H1 (cell line): ENCODE data around the gene TMEM150B. TPM values are rescaled to one million over a fixed set of nuclear protein-coding genes. Genes with fewer than 3 reads are reported as not detected.

Source experiments
- CTCF ChIA-PET: fragments of 300-600 bp; sonication (Branson Sonifier 250); formaldehyde crosslinking; loops from one replicate; lab custom pipeline; 2021; ENCODE audit not compliant: partially characterized antibody; lab: Charles Lee
- POLR2A ChIA-PET: fragments of 300-600 bp; sonication (Branson Sonifier 250); formaldehyde crosslinking; loops from one replicate; lab custom pipeline; 2021; ENCODE audit warnings: inconsistent platforms; ENCODE audit not compliant: partially characterized antibody; lab: Charles Lee
- DNase-seq, 2 experiments: peaks; one replicate each; pipeline versions ENCODE4 v3.0.0 to v3.0.0-alpha.2; 2010 to 2022; ENCODE audit warnings: low spot score in 2 of 2, low read depth in 1 of 2, mixed read lengths in 1 of 2
- FAIRE-seq: peaks from 2 replicates; lab custom pipeline; 2011; peaks lifted over from hg19 to GRCh38; lab: Jason Lieb, UNC
- H2AFZ ChIP-seq: 2 replicates; pipeline ENCODE4 v1.8.1; 2012; ENCODE audit warnings: low read length, inconsistent platforms
- H2AK5ac ChIP-seq: 2 replicates; pipeline ENCODE4 v1.6.1; 2013; ENCODE audit warnings: low read depth, low read length
- H2BK120ac ChIP-seq: replicated peaks from 2 replicates; pipeline ENCODE3; 2013; ENCODE audit warnings: low read depth, low read length, inconsistent platforms
- H2BK12ac ChIP-seq: 2 replicates; pipeline ENCODE4 v1.6.1; 2013; ENCODE audit warnings: low read depth, low read length
- H2BK15ac ChIP-seq: 2 replicates; pipeline ENCODE4 v1.6.1; 2013; ENCODE audit warnings: low read length
- H2BK20ac ChIP-seq: 2 replicates; pipeline ENCODE4 v1.6.1; 2013; ENCODE audit warnings: low read length
- H2BK5ac ChIP-seq: 2 replicates; pipeline ENCODE4 v1.6.1; 2013; ENCODE audit warnings: low read depth, low read length
- H3K14ac ChIP-seq: 2 replicates; pipeline ENCODE4 v1.6.1; 2013; ENCODE audit warnings: inconsistent platforms; ENCODE audit not compliant: insufficient read length
- H3K18ac ChIP-seq: 2 replicates; pipeline ENCODE4 v1.6.1; 2013; ENCODE audit warnings: low read length; ENCODE audit errors: extremely low read depth
- H3K23ac ChIP-seq: 2 replicates; pipeline ENCODE4 v1.6.1; 2013; ENCODE audit warnings: inconsistent platforms; ENCODE audit not compliant: insufficient read length
- H3K23me2 ChIP-seq: 2 replicates; pipeline ENCODE4 v1.6.1; 2013; ENCODE audit warnings: low read depth, low read length
- H3K27ac ChIP-seq: 2 replicates; pipeline ENCODE4 v1.6.1; 2011; ENCODE audit warnings: low read depth, low read length, inconsistent platforms
- H3K27me3 ChIP-seq, 4 experiments: replicated peaks in 1 of 4; 1 replicate in 1 of 4; 2 replicates in 3 of 4; pipeline versions ENCODE4 v1.6.1 to v1.8.1; 2011 to 2013; ENCODE audit warnings: low read length in 3 of 4, mild to moderate bottlenecking in 3 of 4, inconsistent platforms in 2 of 4, mixed read lengths in 2 of 4, moderate library complexity in 1 of 4; ENCODE audit not compliant: control insufficient read depth in 3 of 4, insufficient read depth in 3 of 4; ENCODE audit errors: extremely low read depth in 1 of 4
- H3K36me3 ChIP-seq, 4 experiments: 2 replicates each; pipeline versions ENCODE4 v1.6.1 to v1.8.1; 2011 to 2013; ENCODE audit warnings: mild to moderate bottlenecking in 4 of 4, low read length in 3 of 4, moderate library complexity in 2 of 4, control low read depth in 1 of 4, inconsistent platforms in 1 of 4; ENCODE audit not compliant: insufficient read depth in 4 of 4, control insufficient read depth in 2 of 4
- H3K4ac ChIP-seq: replicated peaks from 2 replicates; pipeline ENCODE3; 2013; ENCODE audit warnings: low read length, low read depth, mixed read lengths, inconsistent platforms; ENCODE audit not compliant: insufficient read length
- H3K4me1 ChIP-seq, 4 experiments: replicated peaks in 1 of 4; 1 replicate in 1 of 4; 2 replicates in 3 of 4; pipeline versions ENCODE4 v1.6.1 to v1.8.1; 2011 to 2013; ENCODE audit warnings: low read length in 3 of 4, inconsistent platforms in 2 of 4, mixed read lengths in 1 of 4; ENCODE audit not compliant: insufficient read depth in 4 of 4, control insufficient read depth in 3 of 4
- H3K4me2 ChIP-seq, 2 experiments: 2 replicates each; pipeline versions ENCODE4 v1.6.1 to v1.8.1; 2011 to 2013; ENCODE audit warnings: low read depth in 2 of 2, low read length in 2 of 2, control low read depth in 1 of 2, inconsistent platforms in 1 of 2, mild to moderate bottlenecking in 1 of 2; ENCODE audit not compliant: insufficient read depth in 1 of 2
- H3K4me3 ChIP-seq, 4 experiments: fragments of 200-600, 300-600 bp in 1 of 4; sonication (generic), shearing (Covaris generic), sonication (Bioruptor Twin) in 1 of 4; 2 replicates each; pipeline versions ENCODE4 v1.5.1 to v1.8.1; 2011 to 2016; ENCODE audit warnings: low read length in 4 of 4, low read depth in 3 of 4, control low read depth in 2 of 4, inconsistent platforms in 2 of 4, mild to moderate bottlenecking in 2 of 4, mixed read lengths in 1 of 4, moderate library complexity in 1 of 4; ENCODE audit not compliant: insufficient read depth in 2 of 4; ENCODE audit errors: extremely low read depth in 1 of 4
- H3K56ac ChIP-seq: replicated peaks from 2 replicates; pipeline ENCODE3; 2013; ENCODE audit warnings: low read depth, mild to moderate bottlenecking, mixed read lengths, low read length, inconsistent platforms; ENCODE audit not compliant: insufficient read length
- H3K79me1 ChIP-seq: 2 replicates; pipeline ENCODE4 v1.6.1; 2013; ENCODE audit warnings: low read depth, low read length, control low read depth
- H3K79me2 ChIP-seq, 2 experiments: 2 replicates each; pipeline versions ENCODE4 v1.6.1 to v1.8.1; 2012 to 2013; ENCODE audit warnings: low read length in 2 of 2, mild to moderate bottlenecking in 2 of 2, inconsistent platforms in 1 of 2; ENCODE audit not compliant: insufficient read depth in 2 of 2, control insufficient read depth in 1 of 2
- H3K9ac ChIP-seq, 4 experiments: replicated peaks in 1 of 4; 1 replicate in 1 of 4; 2 replicates in 3 of 4; pipeline versions ENCODE4 v1.6.1 to v1.8.1; 2011 to 2013; ENCODE audit warnings: low read depth in 3 of 4, low read length in 3 of 4, control low read depth in 2 of 4, mild to moderate bottlenecking in 2 of 4, moderate library complexity in 2 of 4, inconsistent platforms in 1 of 4; ENCODE audit errors: extremely low read depth in 1 of 4
- H3K9me3 ChIP-seq, 2 experiments: 2 replicates each; pipeline versions ENCODE4 v1.6.1 to v1.8.1; 2012 to 2013; ENCODE audit warnings: mild to moderate bottlenecking in 2 of 2, moderate library complexity in 2 of 2, control low read depth in 1 of 2, inconsistent platforms in 1 of 2, low read depth in 1 of 2, low read length in 1 of 2, mixed read lengths in 1 of 2; ENCODE audit not compliant: insufficient read depth in 2 of 2
- H4K20me1 ChIP-seq, 2 experiments: replicated peaks in 1 of 2; 2 replicates each; pipeline versions ENCODE3 to v1.8.1; 2011 to 2013; ENCODE audit warnings: inconsistent platforms in 2 of 2, low read length in 2 of 2, mild to moderate bottlenecking in 1 of 2; ENCODE audit not compliant: insufficient read depth in 2 of 2, control insufficient read depth in 1 of 2
- H4K5ac ChIP-seq: 2 replicates; pipeline ENCODE4 v1.6.1; 2013; ENCODE audit warnings: low read length, low read depth, mixed read lengths, inconsistent platforms; ENCODE audit not compliant: insufficient read length
- H4K8ac ChIP-seq: 2 replicates; pipeline ENCODE4 v1.8.0; 2013; ENCODE audit warnings: mild to moderate bottlenecking, moderate library complexity, low read length, inconsistent platforms; ENCODE audit not compliant: insufficient read depth; ENCODE audit errors: extremely low read depth
- H4K91ac ChIP-seq: replicated peaks from 2 replicates; pipeline ENCODE3; 2013; ENCODE audit warnings: low read length, mixed read lengths, inconsistent platforms; ENCODE audit not compliant: insufficient read length
- ASH2L ChIP-seq: fragments of 200-600, 300-600 bp; sonication (generic); IDR thresholded peaks from one replicate; pipeline ENCODE4 v1.7.1; 2017; ENCODE audit warnings: low read length
- BRCA1 ChIP-seq: IDR thresholded peaks from 2 replicates; pipeline ENCODE4 v1.6.1; 2012; ENCODE audit warnings: low read depth, low read length, improper control_type of control experiment
- JUN ChIP-seq: IDR thresholded peaks from 2 replicates; pipeline ENCODE4 v1.6.1; 2011; ENCODE audit warnings: low read depth, mild to moderate bottlenecking, improper control_type of control experiment, low read length
- JUND ChIP-seq: IDR thresholded peaks from 2 replicates; pipeline ENCODE4 v1.6.1; 2011; ENCODE audit warnings: mild to moderate bottlenecking, improper control_type of control experiment, low read length
- KDM1A ChIP-seq: fragments of 200-600, 300-600 bp; sonication (generic); IDR thresholded peaks from 2 replicates; pipeline ENCODE4 v1.7.1; 2016; ENCODE audit warnings: mild to moderate bottlenecking, low read length, borderline replicate concordance
- KDM4A ChIP-seq: IDR thresholded peaks from one replicate; pipeline ENCODE4 v1.7.1; 2012; ENCODE audit warnings: low read depth, mild to moderate bottlenecking, moderate library complexity, low read length, inconsistent platforms; ENCODE audit not compliant: severe bottlenecking
- MAFK ChIP-seq: IDR thresholded peaks from 2 replicates; pipeline ENCODE4 v1.6.1; 2012; ENCODE audit warnings: low read depth, mild to moderate bottlenecking, improper control_type of control experiment, low read length
- NRF1 ChIP-seq: IDR thresholded peaks from 2 replicates; pipeline ENCODE4 v1.6.1; 2011; ENCODE audit warnings: mild to moderate bottlenecking, low read depth, low read length, improper control_type of control experiment
- POLR2AphosphoS5 ChIP-seq: IDR thresholded peaks from 2 replicates; pipeline ENCODE4 v1.6.1; 2011; ENCODE audit warnings: low read depth, low read length
- RXRA ChIP-seq: IDR thresholded peaks from 2 replicates; pipeline ENCODE4 v1.6.1; 2011; ENCODE audit warnings: low read depth, mild to moderate bottlenecking, low read length, moderate library complexity; ENCODE audit not compliant: insufficient read depth
- USF2 ChIP-seq: IDR thresholded peaks from 2 replicates; pipeline ENCODE4 v1.6.1; 2011; ENCODE audit warnings: low read length, improper control_type of control experiment
- WGBS, 2 experiments: shearing (Covaris generic) in 1 of 2; methylation state at CpG; one replicate each; pipeline versions ENCODE4 v1.1.6 to v1.1.7; 2013 to 2015; ENCODE audit warnings: low lambda C conversion rate in 2 of 2, mixed read lengths in 2 of 2, inconsistent platforms in 1 of 2, low coverage in 1 of 2, missing lambda C conversion rate in 1 of 2; ENCODE audit not compliant: insufficient replicate concordance in 2 of 2, insufficient coverage in 1 of 2, insufficient read length in 1 of 2; ENCODE audit errors: extremely low coverage in 1 of 2, missing lambda C conversion rate in 1 of 2; 5-methylcytosine and 5-hydroxymethylcytosine counted together
- polyA plus RNA-seq, 7 experiments: library from polyadenylated mRNA; depleted of rRNA in 3 of 7; stranded (reverse) in 5 of 7; unstranded in 2 of 7; fragments of >200 nt in 5 of 7; fragments of 200-250 nt in 2 of 7; gene quantifications; 1 replicate in 5 of 7; 2 replicates in 1 of 7; 4 replicates in 1 of 7; pipeline versions ENCODE4 v1.2.1 to v1.2.3, GENCODE V29; 2011 to 2013; ENCODE audit warnings: missing spikeins in 2 of 7, mixed read lengths in 2 of 7
- total RNA-seq: library from RNA; stranded (reverse); fragmentation: NEBNext Ultra II Directional; extraction: Animal tissue kit (Norgen Biotek cat#: 25700); gene quantifications from 2 replicates; pipeline ENCODE4 v1.2.1, GENCODE V29; 2021

Gene TMEM150B
- total and polyA plus RNA-seq, 2 of the 8 experiments (the other 6 are each of a cell fraction or from before 2014, with no cell fraction given): 0.41 to 0.91 TPM

GRCh38 chr19:55362990-55363716, 38.0 kb upstream of the TMEM150B start, which contains the start of gene GARIN5B:
Gene GARIN5B, minus strand, starts transcription at chr19:55363260. Its CDS starts 194 bp downstream, at chr19:55363066.
- no peak within 1 kb of the TSS for H3K27ac ChIP-seq
- no peak within 1 kb of the TSS for H2BK120ac ChIP-seq
- 89% methylated on average over 22 of the region's 27 CpGs; no CpG with 5 or more reads in 1 of the 2 experiments for WGBS, 2 experiments
- no peaks in the 10 kb centered on the region for H3K79me1 ChIP-seq
- H4K91ac ChIP-seq: no peak within 1 kb of the TSS
- DNase-seq (no peak), FAIRE-seq (no peak)
- H2BK15ac ChIP-seq: peak within 1 kb of the TSS; percentile 72; the same call in 1 of the 2 replicates
- peaks cover 0 to 12% (median 10%) of the 10 kb centered on the region in 4 experiments; a peak in 6 of 7 replicates for H3K27me3 ChIP-seq
- no peak within 1 kb of the TSS for H3K4me2 ChIP-seq
- POLR2A ChIA-PET: interaction anchor here (0.6 to 3.8 kb wide), 11 partner anchors 10 to 44 kb away, joined by 3 to 16 read pairs (median 5); partner anchors contain the start of genes KMT5C and TMEM190
- H2AFZ ChIP-seq: no peak within 1 kb of the TSS
- peak within 1 kb of the TSS; percentile 82; the same call in 1 of the 2 replicates for H2AK5ac ChIP-seq
- no peak within 1 kb of the TSS for H3K23ac ChIP-seq
- no peak within 1 kb of the TSS for H2BK20ac ChIP-seq
- no peak within 1 kb of the TSS; the same call in 1 of the 2 replicates for H3K18ac ChIP-seq
- H3K4me1 ChIP-seq: peaks cover 0 to 10% (median 8%) of the 10 kb centered on the region in 4 experiments; a peak in 6 of 7 replicates
- CTCF ChIA-PET: interaction anchor here (0.7 to 2.5 kb wide), 4 partner anchors 9 to 217 kb away, joined by 3 to 11 read pairs (median 4); no protein-coding TSS in a partner anchor
- H3K79me2 ChIP-seq: no peaks in the 10 kb centered on the region
- H2BK5ac ChIP-seq: no peak within 1 kb of the TSS; the same call in 1 of the 2 replicates
- H2BK12ac ChIP-seq: peak within 1 kb of the TSS; percentile 50; the same call in 1 of the 2 replicates
- no peaks in the 10 kb centered on the region for H3K36me3 ChIP-seq
- H3K4me3 ChIP-seq: no peak within 1 kb of the TSS
- no peaks in the 10 kb centered on the region for H3K23me2 ChIP-seq
- H3K9me3 ChIP-seq: no peaks in the 10 kb centered on the region
- peak within 1 kb of the TSS; percentile 96 for H4K8ac ChIP-seq
- H3K56ac ChIP-seq: no peak within 1 kb of the TSS
- no peak within 1 kb of the TSS for H3K14ac ChIP-seq
- H3K4ac ChIP-seq: no peak within 1 kb of the TSS
- peak within 1 kb of the TSS; percentile 31 for H4K5ac ChIP-seq
- no peaks in the 10 kb centered on the region for H4K20me1 ChIP-seq
- no peak within 1 kb of the TSS for H3K9ac ChIP-seq
- TF ChIP-seq KDM1A: no peak
- no peak for TF ChIP-seq USF2
- TF ChIP-seq BRCA1: no peak
- TF ChIP-seq JUN: no peak
- TF ChIP-seq ASH2L: no peak
- TF ChIP-seq POLR2AphosphoS5: no peak
- TF ChIP-seq JUND: no peak
- TF ChIP-seq RXRA: no peak
- no peak for TF ChIP-seq KDM4A
- TF ChIP-seq NRF1: no peak
- TF ChIP-seq MAFK: no peak
